Astrocyte (in vitro differentiated cells and primary cell): Measurements from ENCODE around the gene MKRN3. TPM values are rescaled to one million over a fixed set of nuclear protein-coding genes. Genes with fewer than 3 reads are reported as not detected.
A peak's percentile ranks its signal among the peaks of the same experiment; 100 is the strongest.

Source experiments
- DNase-seq: peaks from one replicate; pipeline ENCODE4 v3.0.0-alpha.2; 2010; ENCODE audit warnings: low read depth
- FAIRE-seq: peaks from 2 replicates; lab custom pipeline; 2011; peaks lifted over from hg19 to GRCh38; lab: Jason Lieb, UNC
- H2AFZ ChIP-seq: 2 replicates; pipeline ENCODE4 v1.6.0; 2012; ENCODE audit warnings: low read depth, low read length, inconsistent platforms
- H3K27ac ChIP-seq: 2 replicates; pipeline ENCODE4 v1.5.1; 2011; ENCODE audit warnings: low read depth, low read length, inconsistent platforms
- H3K27me3 ChIP-seq: 2 replicates; pipeline ENCODE4 v1.6.0; 2011; ENCODE audit warnings: low read length, inconsistent platforms; ENCODE audit not compliant: insufficient read depth
- H3K36me3 ChIP-seq: 2 replicates; pipeline ENCODE4 v1.5.1; 2011; ENCODE audit warnings: low read length, inconsistent platforms; ENCODE audit not compliant: insufficient read depth
- H3K4me1 ChIP-seq: 2 replicates; pipeline ENCODE4 v1.5.1; 2011; ENCODE audit warnings: low read length, inconsistent platforms; ENCODE audit not compliant: insufficient read depth
- H3K4me2 ChIP-seq: 2 replicates; pipeline ENCODE4 v1.6.0; 2012; ENCODE audit warnings: low read length, inconsistent platforms
- H3K4me3 ChIP-seq: 2 replicates; pipeline ENCODE4 v1.5.1; 2011; ENCODE audit warnings: low read depth, mild to moderate bottlenecking, low read length, inconsistent platforms; ENCODE audit not compliant: insufficient read depth
- H3K79me2 ChIP-seq: 2 replicates; pipeline ENCODE4 v1.6.0; 2012; ENCODE audit warnings: mild to moderate bottlenecking, low read length, inconsistent platforms; ENCODE audit not compliant: insufficient read depth
- H3K9ac ChIP-seq: 2 replicates; pipeline ENCODE4 v1.6.0; 2012; ENCODE audit warnings: mild to moderate bottlenecking, low read length, inconsistent platforms
- H3K9me3 ChIP-seq: 2 replicates; pipeline ENCODE4 v1.5.1; 2012; ENCODE audit warnings: low read depth, mild to moderate bottlenecking, low read length, inconsistent platforms; ENCODE audit not compliant: insufficient read depth
- H4K20me1 ChIP-seq: 2 replicates; pipeline ENCODE4 v1.6.0; 2012; ENCODE audit warnings: low read length, inconsistent platforms; ENCODE audit not compliant: insufficient read depth
- H3K27ac Mint-ChIP-seq: one replicate; pipeline ENCODE4 v1.8.0; 2021; ENCODE audit warnings: mild to moderate bottlenecking, mixed read lengths; ENCODE audit not compliant: unreplicated experiment
- H3K27me3 Mint-ChIP-seq: one replicate; pipeline ENCODE4 v1.8.0; 2021; ENCODE audit warnings: low read depth, mixed read lengths; ENCODE audit not compliant: unreplicated experiment
- H3K36me3 Mint-ChIP-seq: one replicate; pipeline ENCODE4 v1.8.0; 2021; ENCODE audit warnings: low read depth, mixed read lengths; ENCODE audit not compliant: unreplicated experiment
- H3K4me1 Mint-ChIP-seq: one replicate; pipeline ENCODE4 v1.8.0; 2021; ENCODE audit warnings: low read depth, mixed read lengths; ENCODE audit not compliant: unreplicated experiment
- H3K4me3 Mint-ChIP-seq: one replicate; pipeline ENCODE4 v1.8.0; 2021; ENCODE audit warnings: mild to moderate bottlenecking, moderate library complexity, mixed read lengths; ENCODE audit not compliant: unreplicated experiment
- H3K9me3 Mint-ChIP-seq: one replicate; pipeline ENCODE4 v1.8.0; 2021; ENCODE audit warnings: mild to moderate bottlenecking, mixed read lengths; ENCODE audit not compliant: unreplicated experiment
- CTCF ChIP-seq: IDR thresholded peaks from 2 replicates; pipeline ENCODE4 v1.5.1; 2011; ENCODE audit warnings: low read depth, mild to moderate bottlenecking, inconsistent platforms, low read length, moderate library complexity; ENCODE audit not compliant: insufficient read depth
- EZH2 ChIP-seq: IDR thresholded peaks from 2 replicates; pipeline ENCODE4 v1.6.1; 2012; ENCODE audit warnings: mild to moderate bottlenecking, low read length, inconsistent platforms; ENCODE audit not compliant: insufficient read depth
- total RNA-seq: library from RNA; stranded (reverse); gene quantifications from 2 replicates; pipeline ENCODE4 v1.2.1, GENCODE V29; 2021

MKRN3 gene
- total RNA-seq, 1 donor from 2014 or later, result not detected

DNA sequence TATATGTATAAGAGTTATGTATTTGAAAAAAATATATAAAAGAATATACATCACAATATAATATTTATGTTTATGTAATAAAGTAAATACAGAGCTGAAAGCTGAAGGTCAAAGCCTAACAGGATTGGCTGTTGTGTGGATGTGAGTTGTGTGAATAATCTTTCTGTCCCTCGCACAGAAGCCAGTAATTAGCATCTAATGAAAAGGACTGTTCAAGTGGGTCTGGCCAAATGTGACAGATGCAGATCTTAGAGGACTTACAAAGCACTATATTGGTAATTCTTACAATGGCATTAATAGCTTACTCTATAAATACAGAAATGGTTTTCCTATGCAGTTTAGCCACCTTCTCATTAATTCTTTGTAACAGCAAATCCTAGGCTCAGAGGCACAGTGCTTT lies 2.4 kb downstream of the MKRN3 start:
- H3K9me3 ChIP-seq, result no peaks in the 10 kb centered on the region
- Mint-ChIP-seq H3K27ac (no peak overlapping the region), H3K36me3 (no peaks in the 10 kb centered on the region), H3K4me3 (no peak overlapping the region), H3K27me3 (no peaks in the 10 kb centered on the region), H3K9me3 (peaks cover 2% of the 10 kb centered on the region), H3K4me1 (peaks cover 7% of the 10 kb centered on the region)
- DNase-seq (no peak), FAIRE-seq (no peak)
- no peaks in the 10 kb centered on the region for H3K27me3 ChIP-seq
- TF ChIP-seq CTCF (no peak), EZH2 (no peak)
- H3K27ac ChIP-seq, result no peak overlapping the region
- peaks cover 13% of the 10 kb centered on the region for H4K20me1 ChIP-seq
- H3K4me1 ChIP-seq, result peaks cover 9% of the 10 kb centered on the region
- peaks cover 68% of the 10 kb centered on the region for H3K79me2 ChIP-seq
- H2AFZ ChIP-seq, result no peak overlapping the region
- H3K9ac ChIP-seq, result no peak overlapping the region
- H3K36me3 ChIP-seq, result no peaks in the 10 kb centered on the region
- H3K4me2 ChIP-seq, result no peak overlapping the region
- no peak overlapping the region for H3K4me3 ChIP-seq

DNA sequence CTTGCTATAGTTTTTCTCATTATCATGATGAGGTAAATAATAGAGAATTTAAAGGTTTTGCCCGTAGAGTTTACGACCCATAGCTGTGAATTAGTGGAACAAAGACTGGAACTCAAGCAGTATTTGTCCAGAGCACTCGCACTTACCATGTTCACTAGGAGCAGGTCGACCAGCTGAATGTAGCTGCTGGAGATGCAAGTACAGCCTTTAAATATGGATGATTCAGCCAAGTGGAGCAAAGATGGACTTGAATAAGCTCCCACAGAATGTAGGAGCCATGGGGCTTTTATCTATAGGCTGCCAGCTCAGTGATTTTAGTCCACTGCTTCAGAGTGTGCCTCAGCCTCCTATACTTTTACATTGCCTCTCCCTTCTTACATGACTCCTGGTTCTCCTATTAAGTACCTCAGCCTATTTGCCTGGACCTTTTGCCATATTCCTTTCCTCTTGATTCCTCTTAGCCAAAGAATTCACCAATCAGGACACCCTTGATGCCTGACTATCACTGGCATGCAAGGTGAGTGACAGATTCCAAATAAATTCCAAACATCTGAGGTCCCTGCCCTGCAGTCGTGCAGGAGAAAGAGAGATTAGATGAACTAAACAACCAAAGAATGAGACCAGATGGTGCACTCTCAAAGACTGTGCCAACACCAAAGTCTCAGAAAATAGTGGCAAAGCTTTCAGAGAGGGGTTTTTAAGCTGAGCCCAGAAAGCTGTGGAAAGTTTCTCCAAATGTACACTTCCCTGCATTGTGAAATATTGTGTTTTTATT lies 3.9 kb downstream of the MKRN3 start:
- Histone ChIP-seq H3K27ac (peak overlapping the region; percentile 13), H3K4me1 (peaks cover 9% of the 10 kb centered on the region), H3K4me3 (no peak overlapping the region), H3K9me3 (no peaks in the 10 kb centered on the region), H3K79me2 (peaks cover 77% of the 10 kb centered on the region), H2AFZ (no peak overlapping the region), H3K9ac (no peak overlapping the region), H3K27me3 (no peaks in the 10 kb centered on the region), H3K36me3 (no peaks in the 10 kb centered on the region), H4K20me1 (peaks cover 13% of the 10 kb centered on the region), H3K4me2 (peak overlapping the region; percentile 18)
- H3K27ac Mint-ChIP-seq, result no peak overlapping the region
- peaks cover 7% of the 10 kb centered on the region for H3K4me1 Mint-ChIP-seq
- FAIRE-seq (no peak), DNase-seq (peak; percentile 6)
- H3K9me3 Mint-ChIP-seq, result peaks cover 2% of the 10 kb centered on the region
- no peaks in the 10 kb centered on the region for H3K27me3 Mint-ChIP-seq
- TF ChIP-seq CTCF (no peak), EZH2 (no peak)
- H3K4me3 Mint-ChIP-seq, result no peak overlapping the region
- H3K36me3 Mint-ChIP-seq, result no peaks in the 10 kb centered on the region

DNA sequence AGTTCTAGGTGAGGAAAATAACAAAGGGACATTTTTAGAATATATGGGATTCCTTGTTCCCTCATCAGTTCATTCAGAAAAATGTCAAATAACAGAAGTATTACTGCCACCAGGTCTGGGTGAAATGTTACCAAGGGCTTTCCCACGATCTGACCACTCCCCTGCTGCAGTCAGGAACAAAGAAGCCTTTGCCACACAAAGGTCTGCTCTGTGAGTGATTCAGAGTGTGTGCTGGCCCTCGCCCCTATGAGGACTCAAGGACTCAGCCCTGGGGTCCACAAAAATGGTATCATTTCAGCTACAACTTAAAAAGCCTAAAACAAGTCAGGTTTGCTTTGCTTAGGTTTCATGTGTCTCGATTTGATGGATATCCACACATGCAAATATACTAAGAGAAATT lies 5.0 kb downstream of the MKRN3 start:
- Mint-ChIP-seq H3K36me3 (no peaks in the 10 kb centered on the region), H3K4me3 (no peak overlapping the region), H3K9me3 (peaks cover 2% of the 10 kb centered on the region), H3K27ac (peak overlapping the region; percentile 58), H3K4me1 (peaks cover 7% of the 10 kb centered on the region), H3K27me3 (no peaks in the 10 kb centered on the region)
- Histone ChIP-seq H4K20me1 (peaks cover 13% of the 10 kb centered on the region), H3K27me3 (no peaks in the 10 kb centered on the region), H3K9me3 (no peaks in the 10 kb centered on the region), H3K4me1 (peaks cover 9% of the 10 kb centered on the region), H3K79me2 (peaks cover 88% of the 10 kb centered on the region), H3K9ac (peak overlapping the region; percentile 38), H3K4me2 (no peak overlapping the region), H3K4me3 (no peak overlapping the region), H3K27ac (no peak overlapping the region), H2AFZ (no peak overlapping the region), H3K36me3 (no peaks in the 10 kb centered on the region)
- no peak for FAIRE-seq
- DNase-seq, result peak; percentile 24
- TF ChIP-seq EZH2 (no peak), CTCF (no peak)
